H1 (cell line): Measurements from ENCODE around the gene GABBR1. TPM values are rescaled to one million over a fixed set of nuclear protein-coding genes. Genes with fewer than 3 reads are reported as not detected.
A peak's percentile ranks its signal among the peaks of the same experiment; 100 is the strongest.

Experiments
- ASH2L ChIP-seq: fragments of 200-600, 300-600 bp; sonication (generic); IDR thresholded peaks from one replicate; pipeline ENCODE4 v1.7.1; 2017; ENCODE audit warnings: low read length
- ATF3 ChIP-seq: IDR thresholded peaks from 2 replicates; pipeline ENCODE4 v1.6.1; 2011; ENCODE audit warnings: low read depth, mild to moderate bottlenecking, low read length; ENCODE audit not compliant: insufficient read depth
- BRCA1 ChIP-seq: IDR thresholded peaks from 2 replicates; pipeline ENCODE4 v1.6.1; 2012; ENCODE audit warnings: low read depth, low read length, improper control_type of control experiment
- CHD2 ChIP-seq: IDR thresholded peaks from 2 replicates; pipeline ENCODE4 v1.6.1; 2012; ENCODE audit warnings: low read length, improper control_type of control experiment
- CTBP2 ChIP-seq: IDR thresholded peaks from 2 replicates; pipeline ENCODE4 v1.7.0; 2011; ENCODE audit warnings: borderline replicate concordance, mild to moderate bottlenecking, moderate library complexity, mixed read lengths, low read length; ENCODE audit not compliant: insufficient read depth, insufficient read length
- EGR1 ChIP-seq: IDR thresholded peaks from 2 replicates; pipeline ENCODE4 v1.6.1; 2011; ENCODE audit warnings: low read depth, low read length, borderline replicate concordance
- EP300 ChIP-seq, 2 experiments: IDR thresholded peaks; 1 replicate in 1 of 2; 2 replicates in 1 of 2; pipeline ENCODE4 v1.6.1; 2011 to 2012; ENCODE audit warnings: low read depth in 2 of 2, low read length in 2 of 2, mild to moderate bottlenecking in 2 of 2, borderline replicate concordance in 1 of 2, inconsistent platforms in 1 of 2, moderate library complexity in 1 of 2
- GABPA ChIP-seq: IDR thresholded peaks from 2 replicates; pipeline ENCODE4 v1.6.1; 2011; ENCODE audit warnings: mild to moderate bottlenecking, low read length, moderate library complexity, borderline replicate concordance; ENCODE audit not compliant: insufficient read depth
- GTF2F1 ChIP-seq: IDR thresholded peaks from 2 replicates; pipeline ENCODE4 v1.6.1; 2012; ENCODE audit warnings: low read depth, low read length, improper control_type of control experiment, borderline replicate concordance
- HDAC2 ChIP-seq, 2 experiments: fragments of 300-600 bp in 1 of 2; sonication (generic) in 1 of 2; IDR thresholded peaks; 2 replicates each; pipeline ENCODE4 v1.6.1; 2011 to 2012; ENCODE audit warnings: low read depth in 2 of 2, low read length in 2 of 2, mild to moderate bottlenecking in 2 of 2, moderate library complexity in 2 of 2, borderline replicate concordance in 1 of 2, inconsistent platforms in 1 of 2
- JUND ChIP-seq: IDR thresholded peaks from 2 replicates; pipeline ENCODE4 v1.6.1; 2011; ENCODE audit warnings: mild to moderate bottlenecking, improper control_type of control experiment, low read length
- KDM1A ChIP-seq: fragments of 200-600, 300-600 bp; sonication (generic); IDR thresholded peaks from 2 replicates; pipeline ENCODE4 v1.7.1; 2016; ENCODE audit warnings: mild to moderate bottlenecking, low read length, borderline replicate concordance
- KDM4A ChIP-seq: IDR thresholded peaks from one replicate; pipeline ENCODE4 v1.7.1; 2012; ENCODE audit warnings: low read depth, mild to moderate bottlenecking, moderate library complexity, low read length, inconsistent platforms; ENCODE audit not compliant: severe bottlenecking
- MAFK ChIP-seq: IDR thresholded peaks from 2 replicates; pipeline ENCODE4 v1.6.1; 2012; ENCODE audit warnings: low read depth, mild to moderate bottlenecking, improper control_type of control experiment, low read length
- PHF8 ChIP-seq: fragments of 200-600 bp; sonication (generic); conservative IDR thresholded peaks from 2 replicates; pipeline ENCODE4 v1.7.1; 2012; ENCODE audit warnings: low read depth, mild to moderate bottlenecking, inconsistent platforms, low read length, moderate library complexity
- POLR2A ChIP-seq, 2 experiments: IDR thresholded peaks; 1 replicate in 1 of 2; 2 replicates in 1 of 2; pipeline ENCODE4 v1.6.1; 2011; ENCODE audit warnings: low read depth in 2 of 2, low read length in 2 of 2, mild to moderate bottlenecking in 2 of 2; ENCODE audit errors: control extremely low read depth in 1 of 2
- POLR2AphosphoS5 ChIP-seq: IDR thresholded peaks from 2 replicates; pipeline ENCODE4 v1.6.1; 2011; ENCODE audit warnings: low read depth, low read length
- RBBP5 ChIP-seq: IDR thresholded peaks from 2 replicates; pipeline ENCODE4 v1.7.1; 2012; ENCODE audit warnings: low read depth, mild to moderate bottlenecking, inconsistent platforms, low read length, moderate library complexity, borderline replicate concordance
- RFX5 ChIP-seq: IDR thresholded peaks from 2 replicates; pipeline ENCODE4 v1.6.1; 2011; ENCODE audit warnings: low read depth, low read length, improper control_type of control experiment, borderline replicate concordance
- SIRT6 ChIP-seq: IDR thresholded peaks from one replicate; pipeline ENCODE4 v1.7.1; 2012; ENCODE audit warnings: low read length, inconsistent platforms
- SIX5 ChIP-seq: IDR thresholded peaks from 2 replicates; pipeline ENCODE4 v1.6.1; 2011; ENCODE audit warnings: mild to moderate bottlenecking, low read depth, low read length
- SRF ChIP-seq: IDR thresholded peaks from 2 replicates; pipeline ENCODE4 v1.6.1; 2011; ENCODE audit warnings: mild to moderate bottlenecking, low read depth, low read length, moderate library complexity
- SUZ12 ChIP-seq: fragments of 200-600 bp; sonication (generic); IDR thresholded peaks from 2 replicates; pipeline ENCODE4 v1.6.1; 2012; ENCODE audit warnings: mild to moderate bottlenecking, inconsistent platforms, low read length, moderate library complexity, mixed read lengths
- TCF12 ChIP-seq: IDR thresholded peaks from 2 replicates; pipeline ENCODE4 v1.6.1; 2011; ENCODE audit warnings: low read depth, mild to moderate bottlenecking, low read length
- polyA plus RNA-seq, 7 experiments: library from polyadenylated mRNA; depleted of rRNA in 3 of 7; stranded (reverse) in 5 of 7; unstranded in 2 of 7; fragments of >200 nt in 5 of 7; fragments of 200-250 nt in 2 of 7; gene quantifications; 1 replicate in 5 of 7; 2 replicates in 1 of 7; 4 replicates in 1 of 7; pipeline versions ENCODE4 v1.2.1 to v1.2.3, GENCODE V29; 2011 to 2013; ENCODE audit warnings: missing spikeins in 2 of 7, mixed read lengths in 2 of 7
- total RNA-seq: library from RNA; stranded (reverse); fragmentation: NEBNext Ultra II Directional; extraction: Animal tissue kit (Norgen Biotek cat#: 25700); gene quantifications from 2 replicates; pipeline ENCODE4 v1.2.1, GENCODE V29; 2021
- TF ChIP-seq, protein P1 (sequence below): IDR thresholded peaks from 2 replicates; pipeline ENCODE4 v1.6.1; 2012; ENCODE audit warnings: inconsistent platforms

GABBR1 gene
- total and polyA plus RNA-seq, 2 of the 8 experiments (the other 6 are each of a cell fraction or from before 2014, with no cell fraction given) = 75.9 to 78.3 TPM

DNA sequence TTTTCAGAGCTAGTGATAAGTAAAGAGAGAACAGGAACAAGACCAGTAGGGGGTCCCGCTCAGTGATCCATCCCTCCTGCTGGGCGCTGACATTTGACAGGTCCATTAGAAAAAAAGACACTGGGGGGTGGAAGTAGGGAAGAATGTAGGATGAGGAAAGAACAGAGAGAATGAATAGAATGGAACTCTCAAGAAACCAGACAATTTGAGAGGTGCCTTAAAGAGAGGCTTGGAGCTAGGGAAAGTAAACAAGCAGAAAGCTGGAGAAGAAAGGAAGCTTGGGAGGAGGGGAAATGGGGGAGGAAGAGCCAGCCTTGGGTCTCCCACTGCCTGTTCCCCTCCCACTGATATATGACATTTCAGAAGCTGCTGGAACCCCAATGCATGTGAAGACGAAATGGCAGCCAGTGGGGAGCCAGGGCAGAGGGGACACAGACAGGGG is 8.4 kb downstream of the GABBR1 start (continued):
- no peak for TF ChIP-seq EP300 (IDR thresholded peaks at IDR 0.05; ENCODE audit: borderline replicate concordance in 1 of 2, low read depth in 2 of 2, low read length in 2 of 2)
- no peak for TF ChIP-seq PHF8
- TF ChIP-seq GABPA = no peak
- no peak for TF ChIP-seq MAFK
- TF ChIP-seq, protein P1, sequence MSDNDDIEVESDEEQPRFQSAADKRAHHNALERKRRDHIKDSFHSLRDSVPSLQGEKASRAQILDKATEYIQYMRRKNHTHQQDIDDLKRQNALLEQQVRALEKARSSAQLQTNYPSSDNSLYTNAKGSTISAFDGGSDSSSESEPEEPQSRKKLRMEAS = no peak
- TF ChIP-seq POLR2AphosphoS5 = no peak
- no peak for TF ChIP-seq SIX5
- no peak for TF ChIP-seq EGR1
- TF ChIP-seq BRCA1 = no peak
- TF ChIP-seq SRF = no peak
- no peak for TF ChIP-seq JUND
- TF ChIP-seq KDM1A = no peak
- no peak for TF ChIP-seq CHD2
- no peak for TF ChIP-seq TCF12
- peak; percentile 53 to 69; a peak in 1 of 4 replicates for TF ChIP-seq HDAC2 (IDR thresholded peaks at IDR 0.05; ENCODE audit: borderline replicate concordance in 1 of 2, low read depth in 2 of 2, low read length in 2 of 2)
- no peak for TF ChIP-seq GTF2F1
- no peak for TF ChIP-seq ATF3
- TF ChIP-seq KDM4A = no peak
- TF ChIP-seq CTBP2 = peak; percentile 94
- no peak for TF ChIP-seq SUZ12
- no peak for TF ChIP-seq RBBP5
- no peak for TF ChIP-seq POLR2A (IDR thresholded peaks at IDR 0.05; ENCODE audit: control extremely low read depth in 1 of 2, low read depth in 2 of 2, low read length in 2 of 2)
- TF ChIP-seq ASH2L = no peak
- TF ChIP-seq RFX5 = no peak
- TF ChIP-seq SIRT6 = no peak
